NCI-H187 (cell line): ENCODE measurements around the gene CCDC102B.
"Not testable (repeated sequence)": the region's sequence is repeated elsewhere in the genome, so short reads cannot be mapped to it uniquely, and the experiment has no call there.

Experiments used
- DNase-seq, 2 experiments: peaks; one replicate each; lab custom pipeline; 2025; lab: John Stamatoyannopoulos, UW

Gene CCDC102B

DNA sequence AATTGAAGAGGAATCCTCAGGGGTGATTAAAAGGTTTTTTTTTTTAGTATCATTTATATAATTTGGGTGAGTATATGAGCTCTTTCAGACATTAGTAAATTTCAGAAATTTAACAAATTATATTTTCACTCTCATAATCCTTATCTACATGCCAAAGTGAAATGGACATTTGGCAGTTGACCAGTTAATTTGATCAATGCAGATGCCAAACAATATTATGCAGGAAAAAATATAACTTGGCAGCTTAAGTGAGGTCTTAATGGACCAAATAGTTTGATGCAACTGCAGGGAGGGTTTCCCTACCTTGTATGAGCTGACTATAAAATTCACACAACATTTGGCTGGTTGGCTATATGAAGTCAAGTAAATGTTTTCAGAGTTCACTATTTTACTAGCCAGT, 185.2 kb downstream of the CCDC102B start:
- no peak for DNase-seq

DNA sequence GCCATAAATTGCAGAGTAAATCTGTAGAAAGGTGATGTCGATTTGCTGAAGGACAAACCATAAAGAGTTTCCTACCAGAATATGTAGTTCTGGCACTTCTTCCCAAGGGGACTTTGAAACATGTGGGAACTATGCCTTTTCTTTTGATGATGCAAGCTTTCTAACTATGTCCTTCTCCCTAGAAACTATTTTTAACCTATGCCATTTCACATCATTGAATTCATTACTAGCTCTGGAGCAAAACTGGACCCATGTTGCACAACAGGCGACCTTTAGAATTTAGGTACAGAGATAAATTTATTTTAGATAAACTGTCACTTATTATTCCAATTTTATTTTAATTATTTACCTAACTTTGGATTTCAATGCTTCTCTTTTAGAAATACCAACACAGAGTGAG, 186.5 kb downstream of the CCDC102B start:
- DNase-seq: no peak

DNA sequence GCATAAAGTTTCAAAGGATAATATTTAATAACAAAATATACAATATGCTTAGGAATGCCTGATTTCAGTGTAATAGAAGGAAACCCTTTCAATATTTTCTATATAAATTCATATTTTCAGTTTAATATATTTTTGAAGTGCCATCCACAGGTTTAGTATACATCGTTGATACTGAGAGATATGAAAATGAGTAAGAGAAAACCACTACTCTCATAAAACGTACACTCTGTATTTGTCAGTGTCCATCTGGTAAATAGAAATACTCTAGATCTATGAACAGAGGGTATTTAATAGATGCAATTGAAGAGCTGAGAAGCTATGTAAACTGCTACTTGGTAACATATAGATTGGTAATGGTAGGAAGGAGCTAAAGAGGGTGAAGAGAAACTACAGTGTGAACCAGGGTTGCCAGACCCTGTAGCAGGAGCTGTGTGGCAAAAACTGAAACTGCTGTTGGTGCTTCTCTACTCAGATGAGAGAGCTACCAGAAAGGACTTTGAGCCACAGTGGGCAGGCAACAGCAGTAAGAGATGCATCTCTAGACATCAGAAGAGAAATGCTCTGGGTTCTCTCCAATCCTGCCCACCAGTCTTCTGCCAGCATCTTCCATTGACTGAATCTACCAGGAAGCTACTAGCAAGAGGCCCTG, 187.4 kb downstream of the CCDC102B start:
- DNase-seq: no peak

DNA sequence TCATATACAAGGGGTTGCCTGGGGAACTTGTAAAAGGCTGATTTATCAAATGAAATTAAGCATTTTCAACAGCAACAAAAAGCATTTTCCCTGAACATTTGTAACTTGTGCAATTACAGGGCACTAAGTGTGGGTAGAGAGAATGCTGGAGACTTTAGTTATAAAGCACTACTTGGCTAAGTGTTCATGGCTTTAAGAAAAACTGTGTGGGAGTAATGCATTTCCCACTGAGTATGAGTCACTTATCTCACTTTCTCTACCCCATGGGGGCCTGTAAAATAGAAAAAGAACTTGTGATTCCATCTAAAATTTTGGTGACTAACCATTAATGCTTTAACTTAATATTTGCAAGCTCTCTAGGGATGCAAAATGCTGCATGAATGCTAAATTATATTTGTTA, 193.4 kb downstream of the CCDC102B start:
- DNase-seq: no peak

DNA sequence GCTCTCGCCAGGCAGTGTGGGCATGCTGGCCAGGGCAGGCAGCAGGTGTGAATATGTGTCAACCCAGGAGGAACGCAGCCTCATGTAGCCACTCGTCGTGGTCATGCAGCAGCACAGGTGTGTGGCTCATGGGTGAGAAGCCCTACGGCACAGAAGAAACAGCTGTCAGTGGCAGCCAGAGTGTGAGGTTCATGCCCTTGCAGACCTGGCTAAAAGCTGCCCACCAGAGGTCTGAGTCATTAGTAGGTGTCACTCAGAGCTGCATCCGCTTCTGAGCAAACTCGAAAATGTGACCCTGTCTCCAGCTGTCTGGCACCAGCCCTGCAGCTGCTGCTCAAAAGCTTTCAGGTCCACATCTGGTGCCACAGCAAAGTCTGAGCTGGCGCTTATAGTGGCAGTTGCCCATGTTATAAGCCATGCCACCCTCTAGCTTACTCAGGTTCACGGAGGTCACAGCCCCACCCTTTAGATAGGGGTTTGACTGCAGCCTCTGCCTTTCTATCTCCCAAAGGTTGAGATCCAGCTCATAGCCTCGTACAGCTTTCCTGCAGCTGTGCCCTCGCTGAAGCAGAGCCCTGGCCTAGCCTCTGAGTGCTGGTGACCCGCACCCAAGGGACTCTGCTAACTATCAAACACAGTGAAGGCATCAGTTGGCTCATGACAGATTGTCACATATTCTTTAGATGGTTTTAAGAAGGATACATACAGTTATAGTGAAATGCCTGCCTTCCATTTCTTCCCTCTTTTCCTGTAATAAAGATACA, 195.0 kb downstream of the CCDC102B start:
- no peak for DNase-seq

DNA sequence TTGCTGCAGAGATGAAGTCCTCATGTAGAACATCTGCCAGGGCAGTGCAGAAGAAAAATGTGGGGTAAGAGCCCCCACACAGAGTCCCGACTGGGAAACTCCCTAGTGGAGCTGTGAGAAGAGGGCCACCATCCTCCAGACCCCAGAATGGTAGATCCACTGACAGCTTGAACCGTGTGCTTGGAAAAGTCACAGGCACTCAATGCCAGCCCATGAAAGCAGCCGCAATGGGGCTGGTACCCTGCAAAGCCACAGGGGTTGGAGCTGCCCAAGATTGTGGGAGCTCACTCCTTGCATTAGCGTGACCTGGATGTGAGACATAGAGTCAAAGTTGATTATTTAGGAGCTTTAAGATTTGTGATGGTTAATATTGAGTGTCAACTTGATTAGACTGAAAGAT, 197.8 kb downstream of the CCDC102B start:
- no peak for DNase-seq

DNA sequence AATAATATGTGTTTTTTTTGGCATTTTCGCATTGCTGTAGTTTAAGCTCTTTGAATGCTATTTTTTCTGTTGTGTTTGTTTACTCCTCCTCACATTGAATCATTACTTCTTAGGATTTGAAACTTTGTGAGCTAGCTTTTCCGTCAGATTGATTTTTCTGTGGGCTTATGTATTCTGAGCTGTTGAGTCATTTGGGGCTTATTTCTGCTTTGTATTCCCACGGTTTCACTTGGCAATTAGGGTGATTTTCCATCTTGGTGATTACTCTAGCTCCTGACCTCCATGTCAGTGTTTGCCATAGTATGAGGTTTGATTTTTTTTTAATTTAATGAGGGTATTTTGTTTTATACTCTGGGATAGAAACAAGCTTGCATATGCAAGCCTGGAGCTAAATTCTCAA, 200.0 kb downstream of the CCDC102B start:
- DNase-seq: no peak

DNA sequence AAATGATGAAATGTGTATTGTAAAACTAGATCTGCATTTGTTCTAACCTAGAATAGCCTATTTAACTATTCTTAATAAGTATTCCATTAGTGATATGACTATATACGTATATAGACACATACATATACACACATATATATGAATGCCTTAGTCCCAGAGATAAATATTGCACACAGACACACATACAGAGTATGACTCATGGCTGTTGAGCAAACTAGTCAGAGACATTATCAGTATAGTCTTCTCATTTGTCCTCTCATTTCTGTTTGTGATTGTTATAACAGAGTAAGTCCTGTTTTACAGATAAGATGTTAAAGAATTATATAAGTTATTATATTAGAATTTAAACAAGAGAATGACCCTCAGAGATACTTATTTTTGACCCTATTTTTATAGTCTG, 202.5 kb downstream of the CCDC102B start:
- no peak for DNase-seq

DNA sequence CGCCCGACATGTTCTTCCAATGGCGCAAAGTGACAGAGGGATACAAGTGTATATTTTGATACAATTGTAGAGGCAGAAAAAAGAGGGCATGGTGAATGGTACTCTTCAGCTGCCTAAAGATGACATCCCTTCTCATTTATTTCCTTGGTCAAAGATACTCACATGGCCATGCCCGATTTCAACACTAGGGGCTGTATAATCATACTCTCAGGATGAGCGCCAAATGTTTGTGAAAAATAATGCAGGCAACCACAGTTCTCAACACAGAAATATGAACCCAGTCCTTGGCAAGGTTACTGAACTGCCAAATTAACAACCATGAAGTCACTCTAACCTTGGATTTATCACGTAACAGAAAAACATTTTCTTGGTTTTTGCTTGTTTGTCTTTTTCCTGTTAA, 204.4 kb downstream of the CCDC102B start:
- DNase-seq: no peak

DNA sequence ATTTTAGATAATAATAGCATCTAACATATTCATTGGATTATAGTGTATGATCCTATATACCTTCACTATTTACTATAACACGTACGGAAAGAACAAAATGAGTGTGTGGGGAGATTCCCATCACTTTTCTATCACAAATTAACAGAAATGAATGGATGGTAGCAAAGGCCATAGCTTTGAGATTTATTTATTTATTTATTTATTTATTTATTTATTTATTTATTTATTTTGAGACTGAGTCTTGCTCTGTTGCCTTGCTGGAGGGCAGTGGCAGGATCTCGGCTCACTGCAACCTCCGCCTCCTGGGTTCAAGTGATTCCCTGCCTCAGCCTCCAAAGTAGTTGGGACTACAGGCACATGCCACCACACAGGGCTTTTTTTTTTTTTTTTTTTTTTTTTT, 208.3 kb downstream of the CCDC102B start:
- DNase-seq: not testable (repeated sequence)

DNA sequence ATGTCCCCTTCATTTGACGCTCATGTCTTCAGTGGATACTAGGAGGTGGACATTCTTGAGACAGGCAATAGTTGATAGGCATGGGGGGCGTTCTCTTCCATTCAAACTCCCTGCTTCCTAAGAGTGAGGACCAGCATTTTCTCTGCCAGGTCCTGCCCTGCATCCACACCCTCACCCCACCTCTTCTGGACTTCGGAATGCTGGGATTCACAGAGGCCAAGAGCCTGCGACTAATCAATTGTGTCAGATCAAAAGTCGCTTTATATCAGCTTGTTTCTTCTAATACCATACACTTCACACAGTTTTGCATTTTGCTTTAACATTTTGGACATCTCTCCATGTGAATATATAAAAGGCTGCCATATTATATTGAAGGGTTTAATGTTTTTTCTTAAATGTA, 210.7 kb downstream of the CCDC102B start:
- DNase-seq: no peak

DNA sequence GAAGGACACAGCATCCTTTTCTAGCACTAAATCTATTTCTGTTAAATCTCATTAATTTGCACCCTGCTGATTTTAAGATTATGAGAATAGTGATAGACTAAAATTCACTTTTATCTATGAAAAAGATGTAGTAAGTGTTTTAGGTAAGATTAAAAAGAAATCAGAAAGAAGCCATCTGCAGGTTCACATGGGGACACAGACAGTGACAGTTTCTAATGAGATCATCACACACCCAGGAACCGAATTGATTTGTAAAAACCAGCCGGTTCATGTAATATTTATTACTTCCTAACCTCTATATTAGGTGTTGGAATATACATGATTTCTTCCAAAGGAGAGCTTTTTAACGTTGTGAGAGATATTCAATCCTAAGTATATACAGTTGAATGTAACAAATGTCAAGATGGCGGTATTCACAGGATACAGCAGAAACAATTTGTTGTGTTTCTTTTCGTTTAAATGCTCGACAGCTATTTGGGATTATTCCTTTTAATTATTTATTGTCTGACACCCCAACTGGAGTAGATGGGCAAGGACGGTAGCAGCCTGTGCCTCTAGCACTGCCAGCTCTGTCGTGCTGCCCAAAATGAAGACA, 223.4 kb downstream of the CCDC102B start:
- no peak for DNase-seq

DNA sequence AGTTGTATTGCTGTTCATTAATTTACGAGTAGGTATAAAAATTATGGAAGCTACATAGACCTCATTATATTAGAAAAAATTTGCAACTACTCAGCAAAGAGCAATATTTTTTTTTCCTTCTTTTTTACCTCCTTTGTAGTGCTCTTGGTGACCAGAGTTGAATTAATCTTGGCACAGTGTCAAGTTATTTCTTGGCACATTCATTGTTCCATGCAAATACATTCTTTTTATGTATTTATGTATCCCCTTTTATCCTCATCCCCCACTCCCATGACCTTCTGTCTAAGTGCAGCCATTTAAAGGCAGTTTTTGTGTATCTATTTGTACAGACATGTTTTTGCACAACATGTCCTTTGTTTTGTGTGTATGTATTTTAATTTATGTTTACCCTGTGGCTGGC, 224.5 kb downstream of the CCDC102B start:
- DNase-seq: no peak

DNA sequence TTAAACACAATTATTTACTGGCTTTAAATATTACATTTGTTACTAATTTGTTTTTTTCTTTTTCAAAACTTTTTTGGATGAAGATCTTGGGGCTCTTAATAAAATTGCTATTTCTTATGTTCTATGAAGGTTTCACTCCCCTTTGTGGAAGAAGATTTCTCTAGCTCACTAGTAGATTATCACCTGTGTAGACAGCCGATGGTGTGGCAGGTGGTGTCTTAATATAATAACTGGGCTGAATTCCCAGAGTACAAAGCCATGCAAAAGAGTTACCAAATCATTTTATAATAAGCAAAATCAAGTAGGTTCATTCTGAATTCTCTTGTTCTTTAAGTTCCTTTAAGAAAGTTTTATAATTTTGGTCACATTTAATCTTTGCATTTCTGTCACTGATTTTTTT, 233.7 kb downstream of the CCDC102B start:
- DNase-seq: no peak

DNA sequence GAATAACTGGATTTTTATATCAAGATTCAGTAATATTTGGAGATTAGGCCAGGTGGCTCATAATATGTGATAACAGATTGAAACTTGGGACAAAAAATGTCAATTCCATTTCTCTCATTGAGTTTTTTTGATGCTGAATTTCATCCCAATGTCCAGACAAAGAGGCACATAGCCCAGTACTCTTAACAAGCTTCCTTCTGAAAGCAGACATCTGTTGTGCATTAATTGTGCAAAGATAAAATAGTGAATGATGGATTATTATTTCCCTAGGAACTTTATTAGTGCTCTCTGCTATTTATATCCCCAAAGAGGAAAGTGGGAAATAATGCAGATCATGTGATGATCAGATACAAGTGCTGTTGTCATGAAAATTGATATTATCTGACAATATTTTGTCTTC, 234.1 kb downstream of the CCDC102B start:
- no peak for DNase-seq

DNA sequence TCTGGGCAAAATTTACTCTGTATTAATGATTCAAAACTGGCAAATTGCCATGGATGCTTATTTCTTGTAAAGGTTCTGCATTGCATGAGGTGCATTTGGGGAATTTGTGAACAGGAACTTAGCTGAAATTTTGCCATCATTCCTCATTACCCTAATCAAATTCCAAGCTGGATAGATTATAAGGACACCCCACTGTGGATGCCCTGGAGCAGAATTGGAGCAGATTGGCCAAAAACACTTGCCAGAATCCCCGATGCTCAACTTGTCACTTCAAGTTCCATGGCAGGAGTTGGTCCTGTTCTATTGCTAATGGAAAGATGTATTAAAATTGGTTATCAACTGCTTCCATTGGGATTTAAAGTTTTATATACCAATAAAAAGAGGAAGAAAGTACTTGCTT, 237.9 kb downstream of the CCDC102B start:
- DNase-seq: no peak

DNA sequence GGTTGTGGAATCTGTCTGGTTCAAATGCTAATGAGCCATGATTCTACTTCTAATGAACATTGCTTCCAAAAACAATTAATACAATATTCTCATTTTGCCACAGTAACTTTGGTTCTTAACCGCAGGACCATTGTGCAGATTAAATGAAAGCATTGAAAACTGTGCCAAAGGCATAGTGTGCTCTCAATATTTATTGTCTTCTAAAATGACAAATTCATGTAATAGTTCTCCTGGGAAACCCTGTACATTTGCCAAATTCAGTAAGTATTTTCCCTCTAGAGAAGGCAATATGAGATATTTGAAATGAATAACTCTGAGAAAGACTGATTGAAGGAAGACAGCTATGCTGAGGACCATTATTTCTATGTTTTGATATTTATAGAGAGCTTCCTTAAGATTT, 246.3 kb downstream of the CCDC102B start:
- DNase-seq: no peak

DNA sequence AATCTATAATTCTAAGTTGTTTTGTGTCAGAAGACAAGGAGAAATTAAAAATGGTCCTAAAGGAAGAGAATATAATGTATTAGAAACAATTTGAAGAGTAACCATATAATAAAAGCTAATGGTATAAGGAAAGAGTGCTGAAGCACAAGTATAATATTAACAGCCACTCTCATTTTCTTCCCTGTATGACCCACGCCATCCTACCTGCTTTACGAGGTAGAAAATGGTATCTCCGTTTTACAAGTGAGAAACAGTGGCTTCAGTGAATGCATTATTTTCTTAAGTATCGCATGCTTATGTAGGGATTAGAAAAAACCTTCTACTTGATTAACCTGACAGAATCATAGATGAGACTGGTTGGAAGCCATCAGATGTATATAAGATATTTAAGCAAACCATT, 266.2 kb downstream of the CCDC102B start:
- no peak for DNase-seq

DNA sequence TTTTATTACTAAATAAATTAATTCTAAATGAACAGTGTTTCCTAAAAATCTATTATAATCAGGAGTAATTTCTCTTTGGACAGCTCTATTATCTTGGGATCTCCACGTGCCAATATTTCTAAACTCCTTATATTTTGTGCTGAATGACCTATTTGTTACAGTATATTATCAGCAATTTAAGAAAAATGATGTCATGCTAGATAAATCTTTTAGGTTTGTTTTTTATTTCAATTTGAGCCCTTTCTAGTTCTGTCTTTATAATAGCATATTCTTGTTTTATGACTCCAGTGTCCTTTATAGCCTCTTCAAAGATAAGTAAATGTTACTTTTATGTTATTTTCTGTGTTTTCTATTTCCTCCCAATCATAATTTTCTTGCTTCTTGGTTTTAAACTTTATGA, 269.2 kb downstream of the CCDC102B start:
- no peak for DNase-seq

DNA sequence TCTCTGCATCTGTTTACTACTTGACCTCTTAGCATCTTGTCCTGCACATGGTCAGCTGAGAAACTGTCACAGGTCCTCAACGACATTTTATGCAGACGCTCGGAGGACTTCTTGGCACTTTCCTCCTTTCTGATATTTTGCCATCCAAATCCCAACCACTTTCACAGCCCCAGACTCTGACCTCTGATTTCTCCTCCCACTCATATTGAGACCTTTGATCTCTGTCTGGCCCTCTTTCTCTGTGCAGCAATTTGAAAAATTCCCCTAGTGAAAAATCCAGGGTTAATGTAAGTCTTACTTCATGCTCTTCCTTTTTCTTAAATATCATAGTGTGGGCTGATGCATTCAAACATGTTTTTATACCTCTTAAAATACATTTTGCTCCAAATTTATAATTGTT, 273.8 kb downstream of the CCDC102B start:
- no peak for DNase-seq

DNA sequence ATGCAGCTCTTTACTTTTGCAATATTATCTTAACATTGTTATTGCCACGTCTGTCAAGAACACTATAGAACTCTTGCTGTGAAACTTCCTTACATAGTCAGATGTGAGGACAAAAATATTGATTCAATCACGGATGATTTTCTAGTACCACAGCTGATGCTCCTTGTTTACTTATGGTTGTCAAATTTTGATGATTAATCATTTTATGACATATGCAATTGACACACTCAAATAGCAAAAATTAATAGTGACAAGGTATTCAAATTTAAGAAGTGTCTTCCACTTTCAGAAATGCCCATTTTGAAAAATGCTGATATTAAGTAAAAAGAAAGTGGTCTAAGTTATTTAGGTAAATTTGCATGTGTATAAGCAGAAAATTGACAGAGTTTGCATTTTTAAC, 284.0 kb downstream of the CCDC102B start:
- DNase-seq: no peak

DNA sequence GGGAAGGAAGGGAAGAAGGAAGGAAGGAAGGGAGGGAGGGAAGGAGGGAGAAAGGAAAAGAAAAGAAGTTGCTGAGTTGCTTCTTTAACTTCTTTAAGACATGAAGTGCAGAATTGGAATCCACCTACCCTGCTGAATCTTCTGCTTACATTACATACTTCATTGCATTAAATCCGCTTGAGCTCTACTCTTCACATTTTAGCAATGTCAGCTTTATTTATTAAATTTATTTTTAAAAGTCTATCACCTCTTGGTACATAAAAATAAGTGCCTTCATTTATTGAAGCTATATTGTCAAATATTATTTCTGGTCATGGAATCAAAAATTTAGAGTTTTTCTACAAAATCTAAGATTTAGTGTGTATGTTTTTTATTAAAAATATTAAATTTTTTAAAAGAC, 284.6 kb downstream of the CCDC102B start:
- DNase-seq: no peak

DNA sequence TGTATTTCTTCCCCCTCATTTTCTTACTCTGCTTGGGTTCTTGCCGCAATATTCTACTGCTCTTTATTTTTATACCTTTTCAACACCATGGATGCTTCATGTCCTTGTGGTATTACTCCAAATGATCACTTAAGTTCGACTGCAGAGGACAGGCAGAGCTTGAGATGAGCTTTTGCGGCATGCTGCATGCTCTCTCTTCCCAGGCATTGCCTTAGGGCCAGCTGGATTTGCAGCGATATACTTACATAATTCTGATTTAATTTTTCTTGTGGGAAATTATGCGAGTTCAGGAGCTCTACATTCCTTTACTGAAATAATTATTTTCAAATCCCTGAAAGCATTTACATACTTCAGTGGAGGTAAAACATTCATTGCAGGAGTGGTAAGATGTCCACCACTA, 288.1 kb downstream of the CCDC102B start:
- DNase-seq: no peak

DNA sequence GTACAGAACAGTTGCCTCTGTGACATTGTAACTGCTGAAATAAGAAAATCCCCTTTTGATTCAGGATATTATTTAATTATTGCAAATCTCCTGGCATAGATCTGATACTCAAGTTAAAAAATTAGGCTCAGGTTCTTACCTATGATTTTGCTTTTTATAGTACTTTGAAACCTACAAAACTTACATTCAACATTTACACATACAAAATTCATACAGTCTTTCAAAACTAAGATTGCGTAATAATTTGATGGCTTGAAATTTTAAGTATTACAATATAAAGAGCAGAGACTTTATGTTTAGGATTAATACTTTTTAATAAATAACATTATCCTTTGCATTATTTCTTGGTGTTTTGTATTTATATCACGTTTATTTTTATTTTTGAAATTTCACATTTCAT, 291.1 kb downstream of the CCDC102B start:
- DNase-seq: no peak
